ENCODE results near the gene DAB1. TPM values are rescaled to one million over a fixed set of nuclear protein-coding genes. Genes with fewer than 3 reads are reported as not detected.

Gene DAB1
- total RNA-seq, 1 donor = not detected

DNA sequence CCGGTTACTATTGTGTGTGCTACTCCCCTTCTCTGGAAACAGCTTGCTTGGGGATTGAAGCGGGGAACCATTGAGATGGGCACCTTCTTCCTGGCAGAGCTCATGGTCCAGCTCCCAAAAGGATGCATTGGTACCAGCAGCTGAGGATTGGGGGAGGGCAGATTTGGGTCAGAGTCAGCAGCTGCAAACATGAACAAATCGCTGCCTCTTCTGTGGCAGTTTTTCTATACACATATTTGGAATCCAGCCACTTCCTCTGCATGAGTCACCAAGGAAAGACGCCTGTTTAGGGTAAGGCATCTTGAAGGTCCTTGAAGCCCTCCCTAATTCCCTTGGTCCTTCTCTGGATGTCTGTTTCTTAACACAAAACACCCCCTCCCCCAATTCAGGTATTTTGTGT lies 104.7 kb downstream of the DAB1 start:
- no peak overlapping the region for H2AFZ ChIP-seq (ENCODE audit: low read length)
- TF ChIP-seq, protein P1, sequence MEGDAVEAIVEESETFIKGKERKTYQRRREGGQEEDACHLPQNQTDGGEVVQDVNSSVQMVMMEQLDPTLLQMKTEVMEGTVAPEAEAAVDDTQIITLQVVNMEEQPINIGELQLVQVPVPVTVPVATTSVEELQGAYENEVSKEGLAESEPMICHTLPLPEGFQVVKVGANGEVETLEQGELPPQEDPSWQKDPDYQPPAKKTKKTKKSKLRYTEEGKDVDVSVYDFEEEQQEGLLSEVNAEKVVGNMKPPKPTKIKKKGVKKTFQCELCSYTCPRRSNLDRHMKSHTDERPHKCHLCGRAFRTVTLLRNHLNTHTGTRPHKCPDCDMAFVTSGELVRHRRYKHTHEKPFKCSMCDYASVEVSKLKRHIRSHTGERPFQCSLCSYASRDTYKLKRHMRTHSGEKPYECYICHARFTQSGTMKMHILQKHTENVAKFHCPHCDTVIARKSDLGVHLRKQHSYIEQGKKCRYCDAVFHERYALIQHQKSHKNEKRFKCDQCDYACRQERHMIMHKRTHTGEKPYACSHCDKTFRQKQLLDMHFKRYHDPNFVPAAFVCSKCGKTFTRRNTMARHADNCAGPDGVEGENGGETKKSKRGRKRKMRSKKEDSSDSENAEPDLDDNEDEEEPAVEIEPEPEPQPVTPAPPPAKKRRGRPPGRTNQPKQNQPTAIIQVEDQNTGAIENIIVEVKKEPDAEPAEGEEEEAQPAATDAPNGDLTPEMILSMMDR (IDR thresholded peaks at IDR 0.05; ENCODE audit: extremely low read depth, low read depth, low read length) = no peak
- H4K20me1 ChIP-seq (ENCODE audit: insufficient read depth, low read length) = no peaks in the 10 kb centered on the region
- no peaks in the 10 kb centered on the region for H3K79me2 ChIP-seq (ENCODE audit: insufficient read depth, low read length)
- no peaks in the 10 kb centered on the region for H3K36me3 ChIP-seq (ENCODE audit: insufficient read depth, low read length)
- no peaks in the 10 kb centered on the region for H3K4me1 ChIP-seq (ENCODE audit: insufficient read depth, low read length)
- H3K4me2 ChIP-seq (ENCODE audit: insufficient read depth, low read length) = no peak overlapping the region
- DNase-seq (ENCODE audit: insufficient read length, low spot score, missing footprints) = no peak
- H3K27ac ChIP-seq (ENCODE audit: low read depth, low read length) = no peak overlapping the region
- H3K27me3 ChIP-seq (ENCODE audit: insufficient read depth, low read length) = no peaks in the 10 kb centered on the region
- no peaks in the 10 kb centered on the region for H3K9me3 ChIP-seq (ENCODE audit: low read depth, low read length)
- H3K4me3 ChIP-seq (ENCODE audit: insufficient read depth, low read length) = no peak overlapping the region

DNA sequence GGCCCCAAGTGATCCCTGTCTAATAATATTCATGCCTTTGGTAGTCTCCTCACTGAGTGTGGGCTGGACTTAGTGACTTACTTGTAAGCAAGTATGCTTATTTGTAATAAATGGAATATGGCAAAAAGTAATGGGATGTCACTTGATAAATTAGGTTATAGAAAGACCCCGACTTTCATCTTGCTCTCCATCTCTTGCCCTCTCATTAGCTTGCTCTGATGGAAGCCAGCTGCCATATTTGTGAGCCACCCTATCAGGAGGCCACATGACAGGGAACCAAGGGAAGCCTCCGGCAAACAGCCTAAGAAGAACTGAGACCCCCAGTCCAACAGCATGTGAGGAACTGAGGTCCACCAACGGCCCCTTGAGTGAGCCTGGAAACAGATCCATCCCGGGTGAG lies 107.0 kb downstream of the DAB1 start:
- Histone ChIP-seq H3K79me2 (ENCODE audit: insufficient read depth, low read length) (no peaks in the 10 kb centered on the region), H3K4me2 (ENCODE audit: insufficient read depth, low read length) (no peak overlapping the region), H3K27ac (ENCODE audit: low read depth, low read length) (no peak overlapping the region), H3K27me3 (ENCODE audit: insufficient read depth, low read length) (no peaks in the 10 kb centered on the region), H3K4me3 (ENCODE audit: insufficient read depth, low read length) (no peak overlapping the region), H4K20me1 (ENCODE audit: insufficient read depth, low read length) (no peaks in the 10 kb centered on the region), H3K36me3 (ENCODE audit: insufficient read depth, low read length) (no peaks in the 10 kb centered on the region), H2AFZ (ENCODE audit: low read length) (no peak overlapping the region), H3K9me3 (ENCODE audit: low read depth, low read length) (no peaks in the 10 kb centered on the region), H3K4me1 (ENCODE audit: insufficient read depth, low read length) (no peaks in the 10 kb centered on the region)
- no peak for DNase-seq (ENCODE audit: insufficient read length, low spot score, missing footprints)
- TF ChIP-seq, protein P1 (IDR thresholded peaks at IDR 0.05; ENCODE audit: extremely low read depth, low read depth, low read length) = no peak

DNA sequence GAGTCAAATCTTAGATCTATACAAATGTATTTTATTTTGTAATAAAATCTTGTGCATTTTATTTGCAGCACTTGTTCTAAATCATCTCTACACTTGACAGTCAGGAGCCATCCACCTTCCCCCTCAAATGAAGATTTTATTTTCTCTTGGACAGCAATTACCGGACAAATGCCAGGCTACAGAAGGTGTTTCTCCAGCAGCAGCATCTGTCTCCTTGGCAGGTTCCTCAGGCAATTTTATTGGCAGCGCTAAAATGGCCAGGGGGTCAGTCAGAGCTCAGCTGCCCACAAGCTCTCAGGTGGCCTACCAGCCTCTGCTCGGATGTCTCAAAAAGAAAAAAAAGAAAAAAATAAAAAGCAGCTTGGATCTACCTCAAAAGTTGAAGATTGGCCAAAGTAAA lies 107.6 kb downstream of the DAB1 start:
- Histone ChIP-seq H3K4me2 (ENCODE audit: insufficient read depth, low read length) (no peak overlapping the region), H3K27me3 (ENCODE audit: insufficient read depth, low read length) (no peaks in the 10 kb centered on the region)

DNA sequence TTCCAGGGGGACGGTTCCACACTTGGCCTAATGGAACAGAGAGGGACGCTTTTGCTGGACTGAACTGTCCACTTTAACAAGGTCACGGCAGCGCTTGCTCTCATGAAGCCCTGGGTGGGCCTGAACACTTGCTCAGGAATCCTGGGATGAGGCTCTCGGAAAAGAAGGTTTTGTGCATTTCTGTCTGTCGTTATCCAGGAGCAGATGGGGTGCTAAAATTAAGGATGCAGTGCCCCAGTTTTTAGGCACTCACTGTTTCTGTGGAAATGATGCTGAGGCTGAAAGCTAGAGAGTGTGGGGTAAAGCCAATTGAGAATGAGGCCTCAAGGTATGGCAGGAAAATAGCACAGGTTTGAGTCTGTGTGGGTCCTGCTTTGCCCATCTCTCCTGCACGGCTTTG lies 111.0 kb downstream of the DAB1 start:
- H3K4me3 ChIP-seq (ENCODE audit: insufficient read depth, low read length) = no peak overlapping the region
- no peaks in the 10 kb centered on the region for H4K20me1 ChIP-seq (ENCODE audit: insufficient read depth, low read length)
- no peaks in the 10 kb centered on the region for H3K4me1 ChIP-seq (ENCODE audit: insufficient read depth, low read length)
- no peaks in the 10 kb centered on the region for H3K27me3 ChIP-seq (ENCODE audit: insufficient read depth, low read length)
- no peak for DNase-seq (ENCODE audit: insufficient read length, low spot score, missing footprints)
- no peaks in the 10 kb centered on the region for H3K36me3 ChIP-seq (ENCODE audit: insufficient read depth, low read length)
- no peak overlapping the region for H2AFZ ChIP-seq (ENCODE audit: low read length)
- TF ChIP-seq, protein P1 (IDR thresholded peaks at IDR 0.05; ENCODE audit: extremely low read depth, low read depth, low read length) = no peak
- H3K79me2 ChIP-seq (ENCODE audit: insufficient read depth, low read length) = no peaks in the 10 kb centered on the region
- H3K4me2 ChIP-seq (ENCODE audit: insufficient read depth, low read length) = no peak overlapping the region
- no peak overlapping the region for H3K27ac ChIP-seq (ENCODE audit: low read depth, low read length)
- H3K9me3 ChIP-seq (ENCODE audit: low read depth, low read length) = no peaks in the 10 kb centered on the region

More for the DNA sequence above, 107.6 kb downstream of the DAB1 start:
- Histone ChIP-seq H4K20me1 (ENCODE audit: insufficient read depth, low read length) (no peaks in the 10 kb centered on the region), H3K36me3 (ENCODE audit: insufficient read depth, low read length) (no peaks in the 10 kb centered on the region), H3K4me1 (ENCODE audit: insufficient read depth, low read length) (no peaks in the 10 kb centered on the region), H3K79me2 (ENCODE audit: insufficient read depth, low read length) (no peaks in the 10 kb centered on the region), H2AFZ (ENCODE audit: low read length) (no peak overlapping the region), H3K9me3 (ENCODE audit: low read depth, low read length) (no peaks in the 10 kb centered on the region), H3K4me3 (ENCODE audit: insufficient read depth, low read length) (no peak overlapping the region), H3K27ac (ENCODE audit: low read depth, low read length) (no peak overlapping the region)
- TF ChIP-seq, protein P1 (IDR thresholded peaks at IDR 0.05; ENCODE audit: extremely low read depth, low read depth, low read length) = no peak
- DNase-seq (ENCODE audit: insufficient read length, low spot score, missing footprints) = no peak

Measured in osteoblast (primary cell).